Measurements from ENCODE around the gene NOX1. TPM values are rescaled to one million over a fixed set of nuclear protein-coding genes. Genes with fewer than 3 reads are reported as not detected.
A peak's percentile ranks its signal among the peaks of the same experiment; 100 is the strongest.
"Not testable (repeated sequence)": the region's sequence is repeated elsewhere in the genome, so short reads cannot be mapped to it uniquely, and the experiment has no call there.

NOX1 gene
- total RNA-seq, 4 donors from 2014 or later, result 17.6 to 31.8 (median 23.7) TPM

DNA sequence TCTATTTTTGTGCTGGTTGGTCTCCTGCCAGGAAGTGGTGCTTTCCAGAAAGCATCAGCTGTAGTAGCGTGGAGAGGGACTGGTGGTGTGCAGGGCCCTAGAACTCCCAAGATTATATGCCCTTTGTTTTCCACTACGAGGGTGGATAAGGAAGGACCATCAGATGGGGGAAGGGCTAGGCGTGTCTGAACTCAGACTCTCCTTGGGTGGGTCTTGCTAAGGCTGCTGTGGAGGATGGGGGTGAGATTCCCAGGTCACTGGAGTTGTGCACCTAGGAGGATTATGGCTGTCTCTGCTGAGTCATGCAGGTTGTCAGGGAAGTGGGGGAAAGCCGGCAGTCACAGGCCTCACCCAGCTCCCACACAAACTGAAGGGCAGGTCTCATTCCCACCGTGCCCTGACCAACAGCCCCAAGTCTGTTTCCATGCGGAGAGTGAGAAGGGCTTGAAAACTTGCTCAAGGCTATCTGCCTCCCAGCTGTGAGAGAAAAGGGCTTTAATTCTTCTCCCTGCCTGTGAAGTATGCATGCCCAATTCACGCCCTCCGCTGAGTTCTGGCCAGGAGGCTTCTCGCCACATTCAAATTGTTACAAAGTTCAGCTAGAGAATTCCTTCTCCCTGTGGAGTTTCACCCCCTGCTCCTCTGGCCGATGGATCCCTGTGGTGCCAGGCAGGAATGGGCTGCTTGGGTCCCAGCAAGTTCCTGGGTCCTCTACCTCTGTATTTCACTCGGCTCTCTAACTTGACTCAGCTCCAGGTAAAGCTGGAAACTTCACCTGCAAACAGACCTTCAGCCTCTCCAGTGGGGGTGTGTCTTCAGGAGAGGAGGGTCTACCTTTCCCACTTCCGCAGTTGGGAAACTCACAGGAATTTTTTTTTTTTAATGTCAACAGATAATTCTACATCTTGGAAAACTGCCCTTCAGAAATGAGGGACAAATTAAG lies 61.7 kb downstream of the NOX1 start:
- DNase-seq, result peak; percentile 66
- Histone ChIP-seq H3K27me3 (no peaks in the 10 kb centered on the region), H3K27ac (peak overlapping the region; percentile 52 to 82 (median 70)), H3K4me1 (peaks cover 0 to 6% (median 3%) of the 10 kb centered on the region in 4 donors), H3K4me3 (no peak overlapping the region), H3K36me3 (no peaks in the 10 kb centered on the region), H3K9me3 (no peaks in the 10 kb centered on the region)
- in situ Hi-C loops (cut with MboI; ENCODE audit: low pct_ligation_motif_present in 1 of 4, low pct_unique_long_range_greater_than_20kb in 1 of 4, low sequenced_read_pairs in 3 of 4), result no loop called here
- TF ChIP-seq POLR2AphosphoS5 (IDR thresholded peaks at IDR 0.05) (peak in 1 of 3 donors; percentile 6), POLR2A (IDR thresholded peaks at IDR 0.05) (no peak), CTCF (IDR thresholded peaks at IDR 0.05) (no peak), EP300 (IDR thresholded peaks at IDR 0.05; ENCODE audit: low read depth) (no peak)
- 47% methylated on average over 12 of the region's 12 CpGs; no CpG with 5 or more reads in 1 of the 2 donors for WGBS, 2 donors (ENCODE audit: low coverage in 1 of 2)
- intact Hi-C loops (cut with DNase I; ENCODE audit: low total_unique reads), result no loop called here

- 44 to 71% methylated on average over 2 to 7 of the region's 7 CpGs for WGBS, 2 donors (ENCODE audit: low coverage in 1 of 2)
- in situ Hi-C loops (cut with MboI; ENCODE audit: low pct_ligation_motif_present in 1 of 4, low pct_unique_long_range_greater_than_20kb in 1 of 4, low sequenced_read_pairs in 3 of 4); DNase-seq; H3K4me3 ChIP-seq; H3K36me3 ChIP-seq; H3K9me3 ChIP-seq; H3K4me1 ChIP-seq; intact Hi-C loops (cut with DNase I; ENCODE audit: low total_unique reads); H3K27me3 ChIP-seq: not testable (repeated sequence)
- H3K27ac ChIP-seq, result peak overlapping the region in 1 of 4 donors; percentile 45
Observed at GRCh38 chrX:100808265-100808664, 65.9 kb downstream of the NOX1 start.

- Histone ChIP-seq H3K4me3 (no peak overlapping the region), H3K36me3 (no peaks in the 10 kb centered on the region), H3K27me3 (no peaks in the 10 kb centered on the region), H3K27ac (no peak overlapping the region), H3K9me3 (no peaks in the 10 kb centered on the region), H3K4me1 (no peaks in the 10 kb centered on the region)
- WGBS, 2 donors (ENCODE audit: low coverage in 1 of 2), result 61% methylated on average over 1 of the region's 1 CpG; no CpG with 5 or more reads in 1 of the 2 donors
- no peak for DNase-seq
- intact Hi-C loops (cut with DNase I; ENCODE audit: low total_unique reads) (no loop called here), in situ Hi-C loops (cut with MboI; ENCODE audit: low pct_ligation_motif_present in 1 of 4, low pct_unique_long_range_greater_than_20kb in 1 of 4, low sequenced_read_pairs in 3 of 4) (no loop called here)
- no peak for TF ChIP-seq POLR2A (IDR thresholded peaks at IDR 0.05)
- TF ChIP-seq EP300 (IDR thresholded peaks at IDR 0.05; ENCODE audit: low read depth), result no peak
- TF ChIP-seq POLR2AphosphoS5 (IDR thresholded peaks at IDR 0.05), result no peak
Observed at GRCh38 chrX:100804780-100805179, 69.4 kb downstream of the NOX1 start.

DNA sequence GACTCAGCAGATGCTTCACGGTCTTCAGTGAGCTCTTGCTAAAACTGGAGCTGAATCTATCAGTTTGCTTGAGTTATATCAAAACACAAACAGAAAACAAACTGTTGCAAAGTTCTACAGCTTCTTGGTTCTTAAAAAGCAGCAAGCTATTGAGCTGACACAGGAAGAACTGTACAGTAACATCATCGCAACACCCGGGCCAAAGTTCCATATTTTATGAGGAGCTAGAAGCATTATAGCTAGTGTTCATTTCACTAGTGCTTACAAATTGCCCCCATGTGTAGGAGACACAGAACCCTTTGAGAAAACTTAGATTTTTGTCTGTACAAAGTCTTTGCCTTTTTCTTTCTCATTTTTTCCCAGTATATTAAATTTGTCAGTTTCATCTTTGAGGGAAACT lies 71.3 kb downstream of the NOX1 start:
- DNase-seq, result peak; percentile 26
- TF ChIP-seq POLR2A (IDR thresholded peaks at IDR 0.05) (no peak), EP300 (IDR thresholded peaks at IDR 0.05; ENCODE audit: low read depth) (no peak), POLR2AphosphoS5 (IDR thresholded peaks at IDR 0.05) (no peak), CTCF (IDR thresholded peaks at IDR 0.05) (no peak)
- Histone ChIP-seq H3K27ac (peak overlapping the region in 3 of 4 donors; percentile 43 to 61 (median 46)), H3K36me3 (no peaks in the 10 kb centered on the region), H3K4me1 (no peaks in the 10 kb centered on the region), H3K27me3 (no peaks in the 10 kb centered on the region), H3K4me3 (no peak overlapping the region), H3K9me3 (no peaks in the 10 kb centered on the region)
- in situ Hi-C loops (cut with MboI; ENCODE audit: low pct_ligation_motif_present in 1 of 4, low pct_unique_long_range_greater_than_20kb in 1 of 4, low sequenced_read_pairs in 3 of 4) (no loop called here), intact Hi-C loops (cut with DNase I; ENCODE audit: low total_unique reads) (no loop called here)
- WGBS, 2 donors (ENCODE audit: low coverage in 1 of 2), result 20 to 50% methylated on average over 1 to 3 of the region's 3 CpGs

DNA sequence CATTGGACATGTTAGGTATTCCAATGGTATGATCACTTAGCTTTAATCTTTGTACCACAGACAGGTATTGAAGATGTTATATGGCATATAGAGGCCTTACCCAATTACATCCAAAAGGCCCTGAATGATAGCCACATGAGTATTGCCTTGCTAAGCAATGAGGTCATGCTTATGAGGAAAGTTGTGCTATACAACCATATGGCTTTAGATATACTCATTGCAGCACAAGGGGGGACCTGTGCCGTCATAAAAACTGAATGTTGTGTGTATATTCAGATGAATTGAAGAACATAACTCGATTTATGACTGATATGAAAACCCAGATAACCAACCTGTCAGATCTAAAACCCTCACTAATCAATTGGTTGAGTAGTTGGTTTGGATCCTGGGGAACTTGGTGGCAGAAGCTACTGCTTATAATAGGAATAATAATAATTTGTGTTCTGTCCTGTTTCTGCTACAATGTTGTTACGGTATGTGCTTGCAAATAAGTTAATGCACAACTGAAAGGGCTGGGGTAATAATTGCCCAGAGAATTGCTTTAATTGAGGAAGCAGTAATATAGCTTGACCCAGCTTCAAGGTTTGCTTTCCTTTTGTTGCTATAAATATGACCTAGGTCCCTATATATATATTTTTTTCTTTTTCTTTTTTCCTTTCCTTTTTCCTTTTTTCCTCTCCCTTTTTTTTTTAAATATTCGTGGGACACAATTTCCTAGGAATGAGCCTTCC lies 75.5 kb downstream of the NOX1 start:
- DNase-seq, result no peak
- intact Hi-C loops (cut with DNase I; ENCODE audit: low total_unique reads), result no loop called here
- Histone ChIP-seq H3K36me3 (no peaks in the 10 kb centered on the region), H3K9me3 (no peaks in the 10 kb centered on the region), H3K4me3 (no peak overlapping the region), H3K4me1 (no peaks in the 10 kb centered on the region), H3K27ac (peak overlapping the region in 2 of 4 donors; percentile 40 to 52), H3K27me3 (no peaks in the 10 kb centered on the region)
- in situ Hi-C loops (cut with MboI; ENCODE audit: low pct_ligation_motif_present in 1 of 4, low pct_unique_long_range_greater_than_20kb in 1 of 4, low sequenced_read_pairs in 3 of 4), result no loop called here
- 21 to 33% methylated on average over 2 to 4 of the region's 4 CpGs for WGBS, 2 donors (ENCODE audit: low coverage in 1 of 2)
- TF ChIP-seq CTCF (IDR thresholded peaks at IDR 0.05), result no peak
- TF ChIP-seq POLR2AphosphoS5 (IDR thresholded peaks at IDR 0.05), result no peak
- no peak for TF ChIP-seq POLR2A (IDR thresholded peaks at IDR 0.05)
- no peak for TF ChIP-seq EP300 (IDR thresholded peaks at IDR 0.05; ENCODE audit: low read depth)

Measured in transverse colon (tissue), 4 donors.